ENCODE measurements around the gene GPC3. TPM values are rescaled to one million over a fixed set of nuclear protein-coding genes. Genes with fewer than 3 reads are reported as not detected.

Gene GPC3
- total and polyA plus RNA-seq, 2 experiments from 2014 or later: 36.8 to 60.1 TPM

DNA sequence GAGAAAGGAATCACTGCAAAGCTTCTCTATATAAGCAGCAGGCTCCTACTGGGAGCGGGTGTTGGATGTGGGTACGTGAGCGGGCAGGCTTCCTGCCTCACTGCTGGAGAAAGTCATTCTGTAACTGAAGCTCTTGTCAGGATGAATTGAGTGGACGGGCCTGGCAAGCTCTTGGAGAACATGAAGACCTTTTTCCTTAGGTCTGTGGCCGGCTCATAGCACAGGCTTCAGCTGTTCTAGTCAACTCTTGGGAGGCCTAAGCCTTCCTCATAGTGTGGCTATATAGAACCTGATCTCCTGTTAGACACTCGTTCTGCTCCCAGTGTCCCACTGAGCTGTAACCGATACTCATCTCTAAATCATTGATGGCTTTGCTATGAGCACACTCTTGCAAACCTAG lies 461.9 kb downstream of the GPC3 start (continued):
- TF ChIP-seq, protein P1, sequence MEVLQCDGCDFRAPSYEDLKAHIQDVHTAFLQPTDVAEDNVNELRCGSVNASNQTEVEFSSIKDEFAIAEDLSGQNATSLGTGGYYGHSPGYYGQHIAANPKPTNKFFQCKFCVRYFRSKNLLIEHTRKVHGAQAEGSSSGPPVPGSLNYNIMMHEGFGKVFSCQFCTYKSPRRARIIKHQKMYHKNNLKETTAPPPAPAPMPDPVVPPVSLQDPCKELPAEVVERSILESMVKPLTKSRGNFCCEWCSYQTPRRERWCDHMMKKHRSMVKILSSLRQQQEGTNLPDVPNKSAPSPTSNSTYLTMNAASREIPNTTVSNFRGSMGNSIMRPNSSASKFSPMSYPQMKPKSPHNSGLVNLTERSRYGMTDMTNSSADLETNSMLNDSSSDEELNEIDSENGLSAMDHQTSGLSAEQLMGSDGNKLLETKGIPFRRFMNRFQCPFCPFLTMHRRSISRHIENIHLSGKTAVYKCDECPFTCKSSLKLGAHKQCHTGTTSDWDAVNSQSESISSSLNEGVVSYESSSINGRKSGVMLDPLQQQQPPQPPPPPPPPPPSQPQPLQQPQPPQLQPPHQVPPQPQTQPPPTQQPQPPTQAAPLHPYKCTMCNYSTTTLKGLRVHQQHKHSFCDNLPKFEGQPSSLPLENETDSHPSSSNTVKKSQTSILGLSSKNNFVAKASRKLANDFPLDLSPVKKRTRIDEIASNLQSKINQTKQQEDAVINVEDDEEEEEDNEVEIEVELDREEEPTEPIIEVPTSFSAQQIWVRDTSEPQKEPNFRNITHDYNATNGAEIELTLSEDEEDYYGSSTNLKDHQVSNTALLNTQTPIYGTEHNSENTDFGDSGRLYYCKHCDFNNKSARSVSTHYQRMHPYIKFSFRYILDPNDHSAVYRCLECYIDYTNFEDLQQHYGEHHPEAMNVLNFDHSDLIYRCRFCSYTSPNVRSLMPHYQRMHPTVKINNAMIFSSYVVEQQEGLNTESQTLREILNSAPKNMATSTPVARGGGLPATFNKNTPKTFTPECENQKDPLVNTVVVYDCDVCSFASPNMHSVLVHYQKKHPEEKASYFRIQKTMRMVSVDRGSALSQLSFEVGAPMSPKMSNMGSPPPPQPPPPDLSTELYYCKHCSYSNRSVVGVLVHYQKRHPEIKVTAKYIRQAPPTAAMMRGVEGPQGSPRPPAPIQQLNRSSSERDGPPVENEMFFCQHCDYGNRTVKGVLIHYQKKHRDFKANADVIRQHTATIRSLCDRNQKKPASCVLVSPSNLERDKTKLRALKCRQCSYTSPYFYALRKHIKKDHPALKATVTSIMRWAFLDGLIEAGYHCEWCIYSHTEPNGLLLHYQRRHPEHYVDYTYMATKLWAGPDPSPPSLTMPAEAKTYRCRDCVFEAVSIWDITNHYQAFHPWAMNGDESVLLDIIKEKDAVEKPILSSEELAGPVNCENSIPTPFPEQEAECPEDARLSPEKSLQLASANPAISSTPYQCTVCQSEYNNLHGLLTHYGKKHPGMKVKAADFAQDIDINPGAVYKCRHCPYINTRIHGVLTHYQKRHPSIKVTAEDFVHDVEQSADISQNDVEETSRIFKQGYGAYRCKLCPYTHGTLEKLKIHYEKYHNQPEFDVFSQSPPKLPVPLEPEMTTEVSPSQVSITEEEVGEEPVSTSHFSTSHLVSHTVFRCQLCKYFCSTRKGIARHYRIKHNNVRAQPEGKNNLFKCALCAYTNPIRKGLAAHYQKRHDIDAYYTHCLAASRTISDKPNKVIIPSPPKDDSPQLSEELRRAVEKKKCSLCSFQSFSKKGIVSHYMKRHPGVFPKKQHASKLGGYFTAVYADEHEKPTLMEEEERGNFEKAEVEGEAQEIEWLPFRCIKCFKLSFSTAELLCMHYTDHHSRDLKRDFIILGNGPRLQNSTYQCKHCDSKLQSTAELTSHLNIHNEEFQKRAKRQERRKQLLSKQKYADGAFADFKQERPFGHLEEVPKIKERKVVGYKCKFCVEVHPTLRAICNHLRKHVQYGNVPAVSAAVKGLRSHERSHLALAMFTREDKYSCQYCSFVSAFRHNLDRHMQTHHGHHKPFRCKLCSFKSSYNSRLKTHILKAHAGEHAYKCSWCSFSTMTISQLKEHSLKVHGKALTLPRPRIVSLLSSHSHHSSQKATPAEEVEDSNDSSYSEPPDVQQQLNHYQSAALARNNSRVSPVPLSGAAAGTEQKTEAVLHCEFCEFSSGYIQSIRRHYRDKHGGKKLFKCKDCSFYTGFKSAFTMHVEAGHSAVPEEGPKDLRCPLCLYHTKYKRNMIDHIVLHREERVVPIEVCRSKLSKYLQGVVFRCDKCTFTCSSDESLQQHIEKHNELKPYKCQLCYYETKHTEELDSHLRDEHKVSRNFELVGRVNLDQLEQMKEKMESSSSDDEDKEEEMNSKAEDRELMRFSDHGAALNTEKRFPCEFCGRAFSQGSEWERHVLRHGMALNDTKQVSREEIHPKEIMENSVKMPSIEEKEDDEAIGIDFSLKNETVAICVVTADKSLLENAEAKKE (CRISPR knock-in tag; IDR thresholded peaks at IDR 0.05): no peak
- TF ChIP-seq, protein P2, sequence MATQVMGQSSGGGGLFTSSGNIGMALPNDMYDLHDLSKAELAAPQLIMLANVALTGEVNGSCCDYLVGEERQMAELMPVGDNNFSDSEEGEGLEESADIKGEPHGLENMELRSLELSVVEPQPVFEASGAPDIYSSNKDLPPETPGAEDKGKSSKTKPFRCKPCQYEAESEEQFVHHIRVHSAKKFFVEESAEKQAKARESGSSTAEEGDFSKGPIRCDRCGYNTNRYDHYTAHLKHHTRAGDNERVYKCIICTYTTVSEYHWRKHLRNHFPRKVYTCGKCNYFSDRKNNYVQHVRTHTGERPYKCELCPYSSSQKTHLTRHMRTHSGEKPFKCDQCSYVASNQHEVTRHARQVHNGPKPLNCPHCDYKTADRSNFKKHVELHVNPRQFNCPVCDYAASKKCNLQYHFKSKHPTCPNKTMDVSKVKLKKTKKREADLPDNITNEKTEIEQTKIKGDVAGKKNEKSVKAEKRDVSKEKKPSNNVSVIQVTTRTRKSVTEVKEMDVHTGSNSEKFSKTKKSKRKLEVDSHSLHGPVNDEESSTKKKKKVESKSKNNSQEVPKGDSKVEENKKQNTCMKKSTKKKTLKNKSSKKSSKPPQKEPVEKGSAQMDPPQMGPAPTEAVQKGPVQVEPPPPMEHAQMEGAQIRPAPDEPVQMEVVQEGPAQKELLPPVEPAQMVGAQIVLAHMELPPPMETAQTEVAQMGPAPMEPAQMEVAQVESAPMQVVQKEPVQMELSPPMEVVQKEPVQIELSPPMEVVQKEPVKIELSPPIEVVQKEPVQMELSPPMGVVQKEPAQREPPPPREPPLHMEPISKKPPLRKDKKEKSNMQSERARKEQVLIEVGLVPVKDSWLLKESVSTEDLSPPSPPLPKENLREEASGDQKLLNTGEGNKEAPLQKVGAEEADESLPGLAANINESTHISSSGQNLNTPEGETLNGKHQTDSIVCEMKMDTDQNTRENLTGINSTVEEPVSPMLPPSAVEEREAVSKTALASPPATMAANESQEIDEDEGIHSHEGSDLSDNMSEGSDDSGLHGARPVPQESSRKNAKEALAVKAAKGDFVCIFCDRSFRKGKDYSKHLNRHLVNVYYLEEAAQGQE (IDR thresholded peaks at IDR 0.05; ENCODE audit: unreplicated experiment): no peak
- TF ChIP-seq STAT1 (IDR thresholded peaks at IDR 0.05; ENCODE audit: unreplicated experiment) (no peak), POLR2AphosphoS5 (IDR thresholded peaks at IDR 0.05; ENCODE audit: low read depth) (no peak), EZH2 (IDR thresholded peaks at IDR 0.05; ENCODE audit: low read depth, unreplicated experiment) (no peak), EZH2phosphoT487 (IDR thresholded peaks at IDR 0.05; ENCODE audit: unreplicated experiment) (no peak), CREB1 (CRISPR knock-in tag; IDR thresholded peaks at IDR 0.05; ENCODE audit: low read depth) (no peak), ZNF331 (CRISPR knock-in tag; IDR thresholded peaks at IDR 0.05; ENCODE audit: low read depth) (no peak), ZNF114 (CRISPR knock-in tag; IDR thresholded peaks at IDR 0.05) (no peak)
- TF ChIP-seq, protein P3, sequence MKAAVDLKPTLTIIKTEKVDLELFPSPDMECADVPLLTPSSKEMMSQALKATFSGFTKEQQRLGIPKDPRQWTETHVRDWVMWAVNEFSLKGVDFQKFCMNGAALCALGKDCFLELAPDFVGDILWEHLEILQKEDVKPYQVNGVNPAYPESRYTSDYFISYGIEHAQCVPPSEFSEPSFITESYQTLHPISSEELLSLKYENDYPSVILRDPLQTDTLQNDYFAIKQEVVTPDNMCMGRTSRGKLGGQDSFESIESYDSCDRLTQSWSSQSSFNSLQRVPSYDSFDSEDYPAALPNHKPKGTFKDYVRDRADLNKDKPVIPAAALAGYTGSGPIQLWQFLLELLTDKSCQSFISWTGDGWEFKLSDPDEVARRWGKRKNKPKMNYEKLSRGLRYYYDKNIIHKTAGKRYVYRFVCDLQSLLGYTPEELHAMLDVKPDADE (IDR thresholded peaks at IDR 0.05): no peak

Data from GM23338 (cell line).